SK-N-SH treated with all-trans-retinoic acid at 6 μM for 48 hours (cell line): ENCODE data around the gene CTNNA3.

Experiments
- ATAC-seq: fragments of 200-7000 bp; cut with Tn5 transposase; 3 replicates; pipeline ENCODE4 v1.9.1; 2020; ENCODE audit warnings: mild to moderate bottlenecking, moderate library complexity
- ARNTL ChIP-seq: fragments of 450-650 bp; formaldehyde crosslinking; IDR thresholded peaks from 2 replicates; pipeline ENCODE4 v1.5.0; 2020; ENCODE audit warnings: low read depth, mild to moderate bottlenecking, moderate library complexity, borderline replicate concordance
- BACH2 ChIP-seq: fragments of 250-450 bp; sonication (Bioruptor Pico); IDR thresholded peaks from 2 replicates; pipeline ENCODE4 v1.9.0; 2021; ENCODE audit warnings: mild to moderate bottlenecking, borderline replicate concordance
- CREB5 ChIP-seq: fragments of 250-450 bp; sonication (Bioruptor Pico); IDR thresholded peaks from 2 replicates; pipeline ENCODE4 v1.5.1; 2020; ENCODE audit warnings: low read depth, mild to moderate bottlenecking, moderate library complexity
- CSDC2 ChIP-seq: fragments of 250-450 bp; sonication (Bioruptor Pico); IDR thresholded peaks from 2 replicates; pipeline ENCODE4 v1.5.0; 2020; ENCODE audit warnings: mild to moderate bottlenecking, moderate library complexity
- GLIS3 ChIP-seq: fragments of 250-450 bp; sonication (Bioruptor Pico); IDR thresholded peaks from 2 replicates; pipeline ENCODE4 v1.5.0; 2020; ENCODE audit warnings: mild to moderate bottlenecking, moderate library complexity
- ISL1 ChIP-seq: fragments of 250-450 bp; sonication (Bioruptor Pico); IDR thresholded peaks from 2 replicates; pipeline ENCODE4 v2.1.2; 2022; ENCODE audit warnings: mild to moderate bottlenecking, moderate library complexity
- OSR1 ChIP-seq: fragments of 250-450 bp; sonication (Bioruptor Pico); IDR thresholded peaks from 2 replicates; pipeline ENCODE4 v1.8.0; 2022; ENCODE audit warnings: moderate library complexity, mild to moderate bottlenecking, inconsistent platforms
- PPARA ChIP-seq: fragments of 250-450 bp; sonication (Bioruptor Pico); IDR thresholded peaks from 2 replicates; pipeline ENCODE4 v1.5.0; 2020; ENCODE audit warnings: mild to moderate bottlenecking, borderline replicate concordance
- RARB ChIP-seq: fragments of 250-450 bp; sonication (Bioruptor Pico); IDR thresholded peaks from 2 replicates; pipeline ENCODE4 v1.8.0; 2021; ENCODE audit warnings: mild to moderate bottlenecking, moderate library complexity
- SNAI2 ChIP-seq: fragments of 250-450 bp; sonication (Bioruptor Pico); IDR thresholded peaks from 2 replicates; pipeline ENCODE4 v1.5.0; 2020; ENCODE audit warnings: mild to moderate bottlenecking, moderate library complexity
- TCF4 ChIP-seq: fragments of 250-450 bp; sonication (Bioruptor Pico); IDR thresholded peaks from 2 replicates; pipeline ENCODE4 v1.8.0; 2021; ENCODE audit warnings: mild to moderate bottlenecking, moderate library complexity, borderline replicate concordance
- TOX ChIP-seq: fragments of 250-450 bp; sonication (Bioruptor Pico); IDR thresholded peaks from 2 replicates; pipeline ENCODE4 v1.8.0; 2021; ENCODE audit warnings: mild to moderate bottlenecking, moderate library complexity, borderline replicate concordance
- TSHZ2 ChIP-seq: fragments of 250-450 bp; sonication (Bioruptor Pico); IDR thresholded peaks from 2 replicates; pipeline ENCODE4 v1.5.0; 2020; ENCODE audit warnings: mild to moderate bottlenecking, moderate library complexity
- ZC3H10 ChIP-seq: fragments of 250-450 bp; sonication (Bioruptor Pico); IDR thresholded peaks from 2 replicates; pipeline ENCODE4 v1.5.1; 2021; ENCODE audit warnings: mild to moderate bottlenecking, moderate library complexity
- ZFP3 ChIP-seq: fragments of 250-450 bp; sonication (Bioruptor Pico); IDR thresholded peaks from 2 replicates; pipeline ENCODE4 v1.5.0; 2020; ENCODE audit warnings: mild to moderate bottlenecking, moderate library complexity
- ZFP30 ChIP-seq: fragments of 450-650 bp; formaldehyde crosslinking; IDR thresholded peaks from 2 replicates; pipeline ENCODE4 v1.5.0; 2022; ENCODE audit warnings: mild to moderate bottlenecking, moderate library complexity
- ZNF565 ChIP-seq: fragments of 450-650 bp; formaldehyde crosslinking; conservative IDR thresholded peaks from 2 replicates; pipeline ENCODE4 v1.5.0; 2020; ENCODE audit warnings: low read depth, mild to moderate bottlenecking, moderate library complexity
- ZNF70 ChIP-seq: fragments of 450-650 bp; formaldehyde crosslinking; IDR thresholded peaks from 2 replicates; pipeline ENCODE4 v1.5.0; 2020; ENCODE audit warnings: mild to moderate bottlenecking, moderate library complexity
- ZNF8 ChIP-seq: fragments of 450-650 bp; formaldehyde crosslinking; IDR thresholded peaks from 2 replicates; pipeline ENCODE4 v1.5.0; 2020; ENCODE audit warnings: mild to moderate bottlenecking, moderate library complexity
- TF ChIP-seq, protein P1 (sequence below): fragments of 250-450 bp; sonication (Bioruptor Pico); IDR thresholded peaks from 2 replicates; pipeline ENCODE4 v1.8.0; 2021; ENCODE audit warnings: low read depth, mild to moderate bottlenecking, moderate library complexity, borderline replicate concordance
- TF ChIP-seq, protein P2 (sequence below): fragments of 250-450 bp; sonication (Bioruptor Pico); IDR thresholded peaks from 2 replicates; pipeline ENCODE4 v1.8.0; 2020; ENCODE audit warnings: mild to moderate bottlenecking, moderate library complexity, borderline replicate concordance
- TF ChIP-seq, protein P3 (sequence below): fragments of 250-450 bp; sonication (Bioruptor Pico); IDR thresholded peaks from 2 replicates; pipeline ENCODE4 v1.5.1; 2021; ENCODE audit warnings: mild to moderate bottlenecking, moderate library complexity

Gene CTNNA3

DNA sequence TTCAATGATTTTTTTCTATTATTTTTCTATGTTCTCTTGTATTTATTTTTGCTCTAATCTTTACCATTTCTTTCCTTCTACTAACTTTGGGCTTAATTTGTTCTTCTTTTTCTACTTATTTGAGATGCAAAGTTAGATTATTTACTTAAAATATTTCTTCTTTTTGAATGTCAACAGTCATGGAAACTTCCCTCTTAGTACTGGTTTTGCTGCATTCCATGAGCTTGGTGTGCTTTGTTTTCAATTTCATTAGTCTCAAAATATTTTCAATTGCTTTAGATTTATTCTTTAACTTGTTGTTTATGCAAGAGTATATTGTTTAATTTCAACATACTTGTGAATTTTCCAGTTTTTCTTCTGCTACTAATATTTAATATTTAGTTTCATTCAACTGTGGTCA lies 539.8 kb downstream of the CTNNA3 start (continued):
- TF ChIP-seq TSHZ2 (CRISPR knock-in tag) = no peak
- no peak for TF ChIP-seq TOX (CRISPR knock-in tag)
- TF ChIP-seq ZNF70 (CRISPR knock-in tag) = no peak
- TF ChIP-seq, all 23 proteins: peak for 0

DNA sequence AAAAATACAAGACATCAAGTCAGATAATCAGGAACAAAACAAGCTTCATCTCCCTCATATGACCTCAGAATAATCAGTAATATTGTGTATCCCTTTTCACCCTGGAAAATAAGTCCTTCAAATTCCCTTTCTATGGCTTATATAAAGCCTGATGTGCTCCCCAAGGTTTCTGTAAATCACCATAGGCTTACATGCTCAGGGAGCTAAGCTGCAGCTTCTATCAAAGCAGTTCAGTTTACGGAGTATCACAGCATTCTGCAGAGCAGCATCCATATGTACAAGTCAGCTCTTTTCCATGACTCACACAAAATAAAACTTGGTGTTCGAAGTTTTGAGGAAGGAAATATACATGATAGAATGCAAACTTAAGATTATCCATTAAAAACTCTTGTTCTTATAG lies 544.5 kb downstream of the CTNNA3 start:
- ATAC-seq = no peak
- TF ChIP-seq ZC3H10 (CRISPR knock-in tag) (no peak), GLIS3 (CRISPR knock-in tag) (no peak), RARB (no peak), ZNF565 (CRISPR knock-in tag) (no peak), ISL1 (CRISPR knock-in tag) (no peak), ZNF8 (CRISPR knock-in tag) (no peak), CREB5 (CRISPR knock-in tag) (no peak), TOX (CRISPR knock-in tag) (no peak)
- TF ChIP-seq, protein P1, sequence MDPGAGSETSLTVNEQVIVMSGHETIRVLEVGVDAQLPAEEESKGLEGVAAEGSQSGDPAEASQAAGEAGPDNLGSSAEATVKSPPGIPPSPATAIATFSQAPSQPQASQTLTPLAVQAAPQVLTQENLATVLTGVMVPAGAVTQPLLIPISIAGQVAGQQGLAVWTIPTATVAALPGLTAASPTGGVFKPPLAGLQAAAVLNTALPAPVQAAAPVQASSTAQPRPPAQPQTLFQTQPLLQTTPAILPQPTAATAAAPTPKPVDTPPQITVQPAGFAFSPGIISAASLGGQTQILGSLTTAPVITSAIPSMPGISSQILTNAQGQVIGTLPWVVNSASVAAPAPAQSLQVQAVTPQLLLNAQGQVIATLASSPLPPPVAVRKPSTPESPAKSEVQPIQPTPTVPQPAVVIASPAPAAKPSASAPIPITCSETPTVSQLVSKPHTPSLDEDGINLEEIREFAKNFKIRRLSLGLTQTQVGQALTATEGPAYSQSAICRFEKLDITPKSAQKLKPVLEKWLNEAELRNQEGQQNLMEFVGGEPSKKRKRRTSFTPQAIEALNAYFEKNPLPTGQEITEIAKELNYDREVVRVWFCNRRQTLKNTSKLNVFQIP (CRISPR knock-in tag) = no peak
- TF ChIP-seq, protein P2, sequence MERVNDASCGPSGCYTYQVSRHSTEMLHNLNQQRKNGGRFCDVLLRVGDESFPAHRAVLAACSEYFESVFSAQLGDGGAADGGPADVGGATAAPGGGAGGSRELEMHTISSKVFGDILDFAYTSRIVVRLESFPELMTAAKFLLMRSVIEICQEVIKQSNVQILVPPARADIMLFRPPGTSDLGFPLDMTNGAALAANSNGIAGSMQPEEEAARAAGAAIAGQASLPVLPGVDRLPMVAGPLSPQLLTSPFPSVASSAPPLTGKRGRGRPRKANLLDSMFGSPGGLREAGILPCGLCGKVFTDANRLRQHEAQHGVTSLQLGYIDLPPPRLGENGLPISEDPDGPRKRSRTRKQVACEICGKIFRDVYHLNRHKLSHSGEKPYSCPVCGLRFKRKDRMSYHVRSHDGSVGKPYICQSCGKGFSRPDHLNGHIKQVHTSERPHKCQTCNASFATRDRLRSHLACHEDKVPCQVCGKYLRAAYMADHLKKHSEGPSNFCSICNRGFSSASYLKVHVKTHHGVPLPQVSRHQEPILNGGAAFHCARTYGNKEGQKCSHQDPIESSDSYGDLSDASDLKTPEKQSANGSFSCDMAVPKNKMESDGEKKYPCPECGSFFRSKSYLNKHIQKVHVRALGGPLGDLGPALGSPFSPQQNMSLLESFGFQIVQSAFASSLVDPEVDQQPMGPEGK (CRISPR knock-in tag) = no peak

GRCh38 chr10:67144530-67144929 lies 551.5 kb downstream of the CTNNA3 start:
- TF ChIP-seq TOX (CRISPR knock-in tag) (no peak), ARNTL (CRISPR knock-in tag) (no peak), SNAI2 (no peak), ZFP3 (no peak), ZC3H10 (CRISPR knock-in tag) (no peak), CSDC2 (CRISPR knock-in tag) (no peak), CREB5 (CRISPR knock-in tag) (no peak), TCF4 (no peak), ZNF70 (CRISPR knock-in tag) (no peak), ISL1 (CRISPR knock-in tag) (no peak), RARB (no peak), ZFP30 (CRISPR knock-in tag) (no peak), BACH2 (no peak), OSR1 (no peak), ZNF565 (CRISPR knock-in tag) (no peak), GLIS3 (CRISPR knock-in tag) (no peak), PPARA (CRISPR knock-in tag) (no peak)
- TF ChIP-seq, protein P2 (CRISPR knock-in tag) = no peak
- TF ChIP-seq, protein P3, sequence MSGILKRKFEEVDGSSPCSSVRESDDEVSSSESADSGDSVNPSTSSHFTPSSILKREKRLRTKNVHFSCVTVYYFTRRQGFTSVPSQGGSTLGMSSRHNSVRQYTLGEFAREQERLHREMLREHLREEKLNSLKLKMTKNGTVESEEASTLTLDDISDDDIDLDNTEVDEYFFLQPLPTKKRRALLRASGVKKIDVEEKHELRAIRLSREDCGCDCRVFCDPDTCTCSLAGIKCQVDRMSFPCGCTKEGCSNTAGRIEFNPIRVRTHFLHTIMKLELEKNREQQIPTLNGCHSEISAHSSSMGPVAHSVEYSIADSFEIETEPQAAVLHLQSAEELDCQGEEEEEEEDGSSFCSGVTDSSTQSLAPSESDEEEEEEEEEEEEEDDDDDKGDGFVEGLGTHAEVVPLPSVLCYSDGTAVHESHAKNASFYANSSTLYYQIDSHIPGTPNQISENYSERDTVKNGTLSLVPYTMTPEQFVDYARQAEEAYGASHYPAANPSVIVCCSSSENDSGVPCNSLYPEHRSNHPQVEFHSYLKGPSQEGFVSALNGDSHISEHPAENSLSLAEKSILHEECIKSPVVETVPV (CRISPR knock-in tag) = no peak
- TF ChIP-seq, protein P1 (CRISPR knock-in tag) = no peak
- ATAC-seq = no peak
